Retinal pigment epithelial cell (primary cell): ENCODE data around the gene POU2F2.
A peak's percentile ranks its signal among the peaks of the same experiment; 100 is the strongest.
"Not testable (repeated sequence)": the region's sequence is repeated elsewhere in the genome, so short reads cannot be mapped to it uniquely, and the experiment has no call there.

ENCODE experiments used
- DNase-seq: peaks from one replicate; pipeline ENCODE4 v3.0.0-alpha.2; 2010; ENCODE audit warnings: low read depth
- H3K4me3 ChIP-seq: 2 replicates; pipeline ENCODE4 v1.5.1; 2011; ENCODE audit warnings: mild to moderate bottlenecking, low read length, control low read depth, moderate library complexity
- TF ChIP-seq, protein P1 (sequence below): conservative IDR thresholded peaks from 2 replicates; pipeline ENCODE4 v1.5.1; 2011; ENCODE audit warnings: low read depth, low read length, control low read depth, inconsistent platforms

The POU2F2 gene

DNA sequence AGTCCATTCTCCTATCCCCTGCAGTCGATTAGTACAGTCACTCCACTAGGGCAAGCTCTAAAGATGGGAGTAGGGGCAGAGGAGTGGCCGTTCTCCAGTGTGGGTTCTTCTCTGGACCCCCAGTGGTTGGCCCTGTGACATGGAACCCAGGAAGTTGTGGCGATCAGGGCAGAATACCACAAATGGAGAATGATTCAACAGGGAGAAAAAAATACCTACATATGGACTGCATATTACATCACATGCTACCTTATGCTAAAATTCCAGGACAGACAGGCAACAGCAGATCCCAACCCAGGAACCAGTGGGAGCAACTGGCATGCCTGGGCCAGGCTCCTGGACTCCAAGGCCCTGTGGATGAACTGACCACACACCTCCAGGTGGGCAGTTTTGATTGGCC, 20.4 kb downstream of the POU2F2 start:
- H3K4me3 ChIP-seq, result no peak overlapping the region
- TF ChIP-seq, protein P1, sequence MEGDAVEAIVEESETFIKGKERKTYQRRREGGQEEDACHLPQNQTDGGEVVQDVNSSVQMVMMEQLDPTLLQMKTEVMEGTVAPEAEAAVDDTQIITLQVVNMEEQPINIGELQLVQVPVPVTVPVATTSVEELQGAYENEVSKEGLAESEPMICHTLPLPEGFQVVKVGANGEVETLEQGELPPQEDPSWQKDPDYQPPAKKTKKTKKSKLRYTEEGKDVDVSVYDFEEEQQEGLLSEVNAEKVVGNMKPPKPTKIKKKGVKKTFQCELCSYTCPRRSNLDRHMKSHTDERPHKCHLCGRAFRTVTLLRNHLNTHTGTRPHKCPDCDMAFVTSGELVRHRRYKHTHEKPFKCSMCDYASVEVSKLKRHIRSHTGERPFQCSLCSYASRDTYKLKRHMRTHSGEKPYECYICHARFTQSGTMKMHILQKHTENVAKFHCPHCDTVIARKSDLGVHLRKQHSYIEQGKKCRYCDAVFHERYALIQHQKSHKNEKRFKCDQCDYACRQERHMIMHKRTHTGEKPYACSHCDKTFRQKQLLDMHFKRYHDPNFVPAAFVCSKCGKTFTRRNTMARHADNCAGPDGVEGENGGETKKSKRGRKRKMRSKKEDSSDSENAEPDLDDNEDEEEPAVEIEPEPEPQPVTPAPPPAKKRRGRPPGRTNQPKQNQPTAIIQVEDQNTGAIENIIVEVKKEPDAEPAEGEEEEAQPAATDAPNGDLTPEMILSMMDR, result no peak
- DNase-seq, result no peak

DNA sequence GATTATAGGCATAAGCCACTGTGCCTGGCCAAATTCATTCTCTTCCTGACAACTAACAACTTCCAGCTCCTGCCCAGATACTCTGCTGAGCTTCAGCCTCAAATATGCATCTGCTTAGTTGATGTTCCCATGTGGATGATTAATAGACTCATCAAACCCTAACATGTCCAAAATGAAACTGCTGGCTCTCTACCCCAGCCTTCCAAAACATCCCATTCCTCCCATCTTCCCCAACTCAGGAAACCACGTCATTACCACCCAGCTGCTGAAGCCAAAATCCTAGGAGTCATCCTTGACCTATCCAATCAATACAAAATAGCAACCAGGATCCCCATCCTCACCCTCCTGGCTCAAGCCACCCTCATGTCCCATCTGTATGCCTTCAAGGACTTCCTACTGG, 20.9 kb downstream of the POU2F2 start:
- TF ChIP-seq, protein P1, result no peak
- H3K4me3 ChIP-seq, result no peak overlapping the region
- DNase-seq, result no peak

DNA sequence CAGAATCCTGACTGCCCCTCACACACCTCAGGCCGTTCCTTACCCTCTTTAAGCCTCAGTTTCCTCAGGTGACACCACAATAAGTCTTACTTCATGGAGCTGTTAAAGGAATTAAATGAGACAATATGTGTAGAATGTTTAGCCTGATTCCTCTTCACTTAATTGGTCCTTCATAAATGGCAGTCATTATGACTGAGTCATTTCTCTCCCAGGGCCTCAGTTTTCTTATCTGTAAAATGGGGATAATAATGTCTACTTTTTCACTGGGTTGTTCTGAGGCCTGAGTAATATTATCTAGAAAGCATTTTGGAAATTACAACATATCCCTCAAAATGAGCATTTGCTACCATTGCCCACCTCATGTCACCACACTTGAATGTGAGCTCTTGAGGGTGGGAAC, 21.6 kb downstream of the POU2F2 start:
- no peak for DNase-seq
- TF ChIP-seq, protein P1, result no peak
- H3K4me3 ChIP-seq, result no peak overlapping the region

DNA sequence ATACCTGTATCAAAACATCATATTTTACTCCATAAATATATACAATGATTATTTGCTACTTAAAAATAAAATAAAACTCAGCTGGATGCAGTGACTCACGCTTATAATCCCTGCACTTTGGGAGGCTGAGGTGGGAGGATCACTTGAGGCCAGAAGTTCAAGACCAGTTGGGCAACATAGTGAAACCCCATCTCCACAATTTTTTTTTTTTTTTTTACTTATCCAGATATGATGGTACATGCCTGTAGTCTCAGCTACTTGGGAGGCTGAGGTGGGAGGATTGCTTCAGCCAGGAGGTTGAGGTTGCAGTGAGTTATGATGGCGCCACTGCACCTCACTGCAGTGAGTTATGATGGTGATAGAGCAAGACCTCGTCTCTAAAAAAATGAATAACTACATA, 22.4 kb downstream of the POU2F2 start:
- H3K4me3 ChIP-seq, result no peak overlapping the region
- TF ChIP-seq, protein P1, result no peak
- no peak for DNase-seq

DNA sequence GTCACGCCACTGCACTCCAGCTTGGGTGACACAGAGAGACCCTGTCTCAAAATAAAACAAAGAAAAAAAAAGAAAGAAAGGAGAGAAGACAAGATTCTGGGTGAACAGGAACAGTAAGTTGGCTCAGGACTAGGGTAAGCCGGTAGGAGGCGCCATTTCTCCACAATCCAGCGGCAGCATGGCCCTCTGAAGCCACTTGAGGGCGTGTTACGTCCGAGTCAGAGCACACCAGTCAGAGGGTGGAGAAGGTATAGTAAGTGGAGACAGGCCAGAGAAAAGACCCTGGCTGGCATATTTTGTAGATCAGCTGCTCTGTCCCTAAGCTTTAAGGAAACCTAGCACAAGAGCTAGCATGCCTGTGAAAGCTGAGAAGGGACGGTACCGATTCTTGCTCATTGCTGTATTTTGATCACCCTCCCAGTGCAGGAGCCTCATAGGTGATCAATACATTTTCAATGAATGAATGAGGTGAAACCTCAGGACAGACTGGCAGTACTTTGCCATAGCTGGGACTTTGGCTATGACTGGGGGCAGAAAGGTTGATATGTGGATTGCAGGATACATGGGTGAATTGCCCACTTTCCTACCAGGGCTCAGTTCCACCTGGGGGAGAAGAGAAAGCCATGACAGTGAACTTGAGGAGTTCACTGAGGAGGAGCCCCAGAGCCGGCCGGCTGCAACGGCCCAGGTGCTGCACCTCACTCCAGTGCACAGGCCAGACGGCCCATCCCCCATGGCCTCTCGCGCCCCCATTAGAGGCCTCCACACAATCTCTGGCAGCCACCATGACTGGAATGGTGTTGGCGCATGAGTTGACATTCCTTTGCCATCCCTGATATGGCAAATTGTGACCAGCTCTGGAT, 23.5 kb downstream of the POU2F2 start:
- TF ChIP-seq, protein P1, result peak; percentile 100
- DNase-seq, result peak; percentile 54
- no peak overlapping the region for H3K4me3 ChIP-seq

DNA sequence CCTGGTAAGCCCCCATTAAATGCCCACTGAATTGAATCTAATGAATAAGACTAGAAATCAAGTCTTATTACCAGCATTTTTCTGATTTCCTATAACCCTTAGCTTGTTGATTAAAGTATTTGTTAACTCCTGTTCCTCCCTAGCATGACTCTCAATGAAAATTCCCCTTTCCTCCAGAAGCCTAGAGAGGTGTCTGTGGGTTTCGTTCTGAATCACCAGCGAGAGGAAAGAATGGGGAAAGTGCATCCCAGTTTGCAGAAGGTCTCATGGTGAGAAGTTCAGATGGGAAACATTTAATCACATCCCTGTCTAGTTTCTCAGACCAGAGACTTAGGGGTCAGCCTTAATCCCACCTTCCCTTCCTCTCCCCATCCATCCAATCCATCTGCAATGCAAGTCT, 26.9 kb downstream of the POU2F2 start:
- no peak for DNase-seq
- TF ChIP-seq, protein P1, result no peak
- H3K4me3 ChIP-seq, result no peak overlapping the region

DNA sequence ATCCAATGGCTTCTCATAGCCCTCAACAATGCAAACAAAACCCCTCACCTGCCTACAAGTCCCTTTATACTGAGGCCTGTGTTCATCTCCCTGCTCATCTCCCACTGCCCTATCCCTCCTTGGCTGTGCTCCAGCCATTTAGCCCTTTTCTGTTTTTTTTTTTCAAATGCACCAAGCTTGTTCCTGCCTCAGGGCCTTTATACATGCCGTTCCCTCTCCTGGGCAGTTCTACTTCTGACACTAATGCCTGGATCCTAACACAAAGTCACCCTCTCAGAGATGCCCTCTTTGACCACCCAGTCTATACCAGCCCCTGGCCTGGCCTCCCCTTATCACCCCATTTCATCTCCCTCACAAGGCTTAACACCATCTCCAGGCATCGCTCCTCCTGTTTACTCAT, 29.4 kb downstream of the POU2F2 start:
- H3K4me3 ChIP-seq, result no peak overlapping the region
- TF ChIP-seq, protein P1, result no peak
- no peak for DNase-seq

DNA sequence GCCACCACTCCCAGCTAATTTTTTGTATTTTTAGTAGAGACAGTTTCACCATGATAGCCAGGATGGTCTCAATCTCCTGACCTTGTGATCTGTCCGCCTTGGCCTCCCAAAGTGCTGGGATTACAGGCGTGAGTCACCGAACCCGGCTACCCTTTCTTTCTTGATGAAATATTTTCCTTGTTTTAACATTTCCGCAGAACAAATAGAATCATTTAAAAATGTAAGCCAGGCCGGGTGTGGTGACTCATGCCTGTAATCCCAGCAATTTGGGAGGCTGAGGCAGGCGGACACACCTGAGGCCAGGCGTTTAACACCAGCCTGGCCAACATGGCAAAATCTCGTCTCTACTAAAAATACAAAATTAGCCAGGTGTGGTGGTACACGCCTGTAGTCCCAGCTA, 32.0 kb downstream of the POU2F2 start:
- not testable (repeated sequence) for H3K4me3 ChIP-seq, DNase-seq
